ENCODE data around the gene SOD3. TPM values are rescaled to one million over a fixed set of nuclear protein-coding genes. Genes with fewer than 3 reads are reported as not detected.

The SOD3 gene, protein sequence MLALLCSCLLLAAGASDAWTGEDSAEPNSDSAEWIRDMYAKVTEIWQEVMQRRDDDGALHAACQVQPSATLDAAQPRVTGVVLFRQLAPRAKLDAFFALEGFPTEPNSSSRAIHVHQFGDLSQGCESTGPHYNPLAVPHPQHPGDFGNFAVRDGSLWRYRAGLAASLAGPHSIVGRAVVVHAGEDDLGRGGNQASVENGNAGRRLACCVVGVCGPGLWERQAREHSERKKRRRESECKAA
- 1.9 and 2.7 TPM in 2 replicates for total RNA-seq (2014; rRNA removed; shearing (Covaris generic))

DNA sequence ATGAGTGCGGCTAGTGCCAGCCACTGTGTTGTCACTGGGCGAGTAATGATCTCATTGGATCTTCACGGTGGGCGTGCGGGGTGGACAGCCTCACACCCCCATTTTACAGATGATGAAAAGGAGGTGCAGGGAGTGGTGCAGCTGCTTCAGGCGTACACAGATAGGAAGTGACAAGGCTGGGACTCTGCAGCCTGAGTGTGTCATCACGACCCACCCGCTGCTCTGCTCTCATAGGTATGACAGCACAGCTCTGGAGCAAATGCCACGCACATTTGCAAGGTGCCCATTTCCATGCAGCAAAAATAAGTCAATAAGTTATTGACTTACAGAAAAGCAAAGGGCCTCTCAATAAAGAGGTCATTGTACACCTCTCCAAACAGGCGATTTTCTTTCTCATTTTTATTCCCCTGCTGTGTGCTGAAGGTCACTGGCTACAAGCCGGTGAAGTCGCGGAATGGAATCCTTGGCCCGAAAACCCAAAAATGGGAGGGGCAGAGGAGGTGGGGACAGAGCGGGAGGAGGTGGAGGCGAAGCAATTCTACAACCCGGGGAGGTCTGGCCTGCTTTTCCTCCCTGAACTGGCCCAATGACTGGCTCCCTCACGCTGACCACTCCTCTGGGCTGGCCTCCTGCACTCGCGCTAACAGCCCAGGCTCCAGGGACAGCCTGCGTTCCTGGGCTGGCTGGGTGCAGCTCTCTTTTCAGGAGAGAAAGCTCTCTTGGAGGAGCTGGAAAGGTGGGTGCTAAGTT, at the start of gene SOD3:
Gene SOD3, plus strand, starts transcription at position 658 of the 750 bp plus-strand sequence. CDS start 3,949 bp downstream, outside the sequence.
- DNase-seq (ENCODE audit: low spot score): peak; percentile 84

DNA sequence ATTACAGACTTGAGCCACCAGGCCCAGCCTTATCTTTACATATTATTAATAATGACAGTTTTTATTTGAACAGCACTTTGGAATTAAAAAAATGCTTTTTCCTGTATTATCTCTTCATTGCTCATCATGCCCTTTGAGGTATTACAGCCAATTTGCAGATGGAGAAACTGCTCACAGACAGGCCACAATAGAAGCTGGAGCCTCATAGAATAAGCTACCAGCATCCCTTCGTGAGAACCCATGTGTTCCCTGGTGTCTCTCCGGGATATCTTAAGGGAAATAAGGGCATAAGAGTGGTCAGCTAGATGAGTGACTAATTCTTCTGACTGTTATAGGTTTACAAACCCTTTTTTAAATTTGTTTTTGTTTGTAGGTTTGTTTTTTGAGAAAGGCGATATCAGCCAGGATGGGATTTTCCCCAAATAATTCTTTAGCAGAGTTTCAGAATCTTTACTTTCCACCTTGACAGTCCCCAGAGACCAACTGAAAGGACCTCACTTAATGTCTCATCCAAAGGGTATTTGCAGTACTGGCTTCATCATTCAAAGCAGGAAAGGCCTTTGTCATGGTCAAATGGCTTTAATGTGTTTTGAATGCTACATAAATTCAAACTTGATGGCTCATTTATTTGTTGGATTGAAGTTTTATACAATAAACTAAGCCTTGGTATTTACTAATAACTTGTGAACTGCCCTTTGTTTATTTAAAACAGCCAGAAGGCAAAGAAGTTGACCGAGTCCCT, 48.0 kb upstream of the SOD3 start:
- DNase-seq (ENCODE audit: low spot score): no peak

DNA sequence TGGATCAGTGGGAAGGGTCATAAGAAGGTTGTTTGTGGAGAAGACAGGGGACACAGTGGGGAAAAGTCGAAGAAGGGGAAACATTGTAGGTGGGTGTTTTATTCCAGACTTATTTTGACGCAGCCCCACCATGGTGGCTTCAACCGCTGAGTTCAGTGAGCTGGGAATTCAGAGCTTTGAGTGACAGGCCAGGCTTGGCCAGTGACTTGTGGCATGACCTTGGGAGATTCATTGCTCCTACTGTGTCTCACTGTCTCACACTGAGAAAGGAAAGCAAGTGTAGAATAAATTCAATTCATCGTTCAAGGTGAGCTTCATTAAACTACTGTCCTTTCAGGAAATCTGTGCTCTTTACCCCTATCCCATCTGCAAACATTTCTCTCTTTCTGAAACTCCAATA, 47.4 kb upstream of the SOD3 start:
- no peak for DNase-seq (ENCODE audit: low spot score)

DNA sequence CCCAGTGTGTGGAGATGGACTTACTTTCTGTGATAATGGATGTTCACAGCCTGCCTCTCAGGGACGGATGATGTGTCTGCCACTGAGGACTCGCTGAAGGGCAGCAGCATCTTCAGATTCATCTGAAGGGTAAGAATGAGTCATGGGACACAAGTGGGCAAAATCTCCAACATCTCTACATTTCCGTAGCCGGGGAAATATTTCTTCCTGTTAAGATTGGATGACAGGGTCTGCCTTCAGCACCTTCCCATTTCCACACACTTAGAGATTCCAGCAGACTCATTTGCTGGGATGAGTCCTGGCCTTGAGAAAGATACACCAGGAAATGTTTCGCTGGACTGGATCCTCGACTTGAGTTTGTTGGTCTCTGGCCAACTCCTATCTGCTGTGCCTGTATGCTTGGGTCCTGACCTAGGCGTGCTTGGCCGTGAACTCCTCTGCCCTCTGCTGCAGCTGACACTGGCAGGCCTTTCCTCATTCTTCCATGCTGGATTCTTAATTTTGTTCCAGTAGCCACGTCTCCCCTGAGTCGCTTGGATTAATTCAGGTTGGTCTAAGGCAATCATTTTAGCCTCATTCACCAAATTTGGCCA, 46.5 kb upstream of the SOD3 start:
- no peak for DNase-seq (ENCODE audit: low spot score)

DNA sequence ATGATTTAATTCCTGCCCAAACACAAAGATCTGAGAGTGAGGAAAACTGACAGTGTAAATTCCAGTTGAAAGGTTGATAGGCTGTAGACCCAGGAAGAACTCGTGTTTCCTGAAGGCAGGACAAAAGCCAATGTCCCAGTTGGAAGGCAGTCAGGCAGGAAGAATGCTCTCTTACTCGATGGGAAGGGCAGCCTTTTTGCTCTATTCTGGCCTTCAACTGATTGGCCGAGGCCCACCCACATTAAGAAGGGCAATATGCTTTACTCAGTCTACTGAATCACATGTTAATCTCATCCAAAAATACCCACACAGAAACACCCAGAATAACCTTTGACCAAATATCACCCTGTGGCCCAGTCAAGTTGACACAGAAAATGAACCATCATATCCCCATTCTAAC, 45.3 kb upstream of the SOD3 start:
- DNase-seq (ENCODE audit: low spot score): no peak

DNA sequence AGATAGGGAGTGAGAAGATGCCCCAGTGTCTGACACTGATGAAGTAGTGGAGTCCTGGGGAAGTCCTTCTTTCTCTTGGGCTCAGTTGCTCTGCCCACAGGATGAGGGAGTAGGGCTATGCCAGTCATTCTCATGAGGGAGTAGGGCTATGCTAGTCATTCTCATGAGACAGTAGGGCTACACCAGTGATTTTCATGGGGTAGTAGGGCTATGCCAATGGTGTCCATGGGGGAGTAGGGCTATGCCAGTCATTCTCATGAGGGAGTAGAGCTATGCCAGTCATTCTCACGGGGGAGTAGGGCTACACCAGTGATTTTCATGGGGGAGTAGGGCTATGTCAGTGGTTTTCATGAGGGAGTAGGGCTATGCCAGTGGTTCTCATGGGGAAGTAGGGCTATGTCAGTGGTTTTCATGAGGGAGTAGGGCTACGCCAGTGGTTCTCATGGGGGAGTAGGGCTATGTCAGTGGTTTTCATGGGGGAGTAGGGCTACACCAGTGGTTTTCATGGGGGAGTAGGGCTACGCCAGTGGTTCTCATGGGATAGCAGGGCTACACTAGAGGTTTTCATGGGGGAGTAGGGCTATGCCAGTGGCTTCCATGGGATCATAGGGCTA, 43.3 kb upstream of the SOD3 start:
- no peak for DNase-seq (ENCODE audit: low spot score)

DNA sequence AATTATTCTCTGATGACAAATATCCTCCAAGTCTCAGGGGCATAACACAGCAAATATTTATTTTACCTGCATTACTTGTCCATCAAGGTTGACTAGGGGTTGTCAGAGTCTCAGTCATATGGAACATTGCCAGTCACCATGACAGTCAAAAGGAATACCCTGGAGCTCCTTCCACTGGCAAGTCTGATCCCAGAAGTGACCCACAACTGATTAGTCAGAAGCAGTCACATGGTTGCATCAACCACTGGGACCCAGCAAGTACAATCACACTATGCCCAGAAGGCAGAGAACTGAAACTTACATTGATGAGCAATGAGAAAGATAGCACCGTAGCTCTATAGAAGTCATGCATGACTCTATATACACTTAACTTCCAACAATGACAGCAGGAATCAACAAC, 41.9 kb upstream of the SOD3 start:
- DNase-seq (ENCODE audit: low spot score): peak; percentile 27

DNA sequence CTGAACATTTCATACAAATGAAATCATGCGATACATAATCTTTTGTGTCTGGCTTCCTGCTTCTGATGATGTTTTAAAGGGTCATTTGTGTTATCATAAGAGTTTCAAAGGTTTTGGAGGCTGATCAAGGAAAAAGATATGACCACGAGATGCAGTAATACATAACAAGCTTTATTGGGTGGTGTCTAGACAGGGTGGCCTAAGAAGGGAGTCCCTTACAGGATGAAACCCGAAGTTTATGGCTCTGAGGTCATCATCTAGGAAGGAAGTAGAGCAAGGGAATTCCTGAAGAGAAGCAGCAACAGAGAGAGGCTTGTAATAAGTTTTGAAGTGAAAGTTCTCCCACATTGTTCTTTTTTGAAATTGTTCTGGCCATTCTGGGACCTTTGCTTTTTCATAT, 40.8 kb upstream of the SOD3 start:
- DNase-seq (ENCODE audit: low spot score): no peak

DNA sequence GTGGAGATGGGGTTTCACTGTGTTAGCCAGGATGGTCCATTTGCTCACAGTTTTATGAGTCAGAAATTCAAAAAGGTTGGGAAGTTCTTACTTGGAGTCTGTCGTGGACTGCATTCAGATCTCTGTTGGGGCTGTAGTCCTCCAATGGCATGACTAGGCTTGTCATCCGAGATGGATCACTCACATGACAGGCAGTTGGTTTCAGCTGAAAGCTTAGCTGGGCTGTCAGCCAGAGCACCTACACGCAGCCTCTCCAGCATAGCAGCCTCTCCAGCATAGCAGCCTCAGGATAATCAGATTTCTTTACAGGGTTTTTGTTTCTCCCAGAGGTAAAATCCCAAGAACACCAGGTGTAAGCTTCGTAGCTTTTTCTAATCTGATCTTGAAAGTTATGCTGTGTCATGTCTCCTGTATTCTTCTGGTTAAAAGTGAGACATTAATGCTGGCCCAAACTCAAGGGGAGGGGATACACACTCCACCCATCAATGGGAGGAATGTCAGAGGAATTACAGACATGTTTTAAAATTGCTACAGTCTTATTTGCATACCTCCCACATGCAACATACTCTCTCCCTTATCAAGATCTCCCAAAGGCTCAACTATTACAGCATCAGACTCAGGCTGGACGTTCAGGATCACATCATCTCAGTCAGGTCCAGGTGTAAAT, 31.6 kb upstream of the SOD3 start:
- peak; percentile 27 for DNase-seq (ENCODE audit: low spot score)

DNA sequence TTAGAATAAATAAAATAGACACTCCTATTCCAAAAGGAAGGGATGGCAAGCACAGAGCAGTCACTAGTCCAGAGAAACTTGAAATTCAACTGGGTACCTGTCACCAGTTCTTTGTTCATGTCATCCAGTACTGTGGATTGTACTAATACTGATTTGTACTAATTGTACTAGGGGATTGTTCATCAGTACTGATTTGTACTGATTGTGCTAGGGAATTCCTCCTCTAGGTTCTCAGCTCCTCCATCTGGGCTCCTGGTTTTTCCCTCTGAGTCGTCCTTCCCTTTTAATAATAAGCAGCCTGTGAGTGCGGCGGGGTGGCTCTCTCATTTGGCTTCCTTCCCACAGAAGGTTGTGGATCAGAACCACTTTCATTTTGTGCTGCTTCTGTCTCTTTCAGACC, 31.0 kb upstream of the SOD3 start:
- no peak for DNase-seq (ENCODE audit: low spot score)

DNA sequence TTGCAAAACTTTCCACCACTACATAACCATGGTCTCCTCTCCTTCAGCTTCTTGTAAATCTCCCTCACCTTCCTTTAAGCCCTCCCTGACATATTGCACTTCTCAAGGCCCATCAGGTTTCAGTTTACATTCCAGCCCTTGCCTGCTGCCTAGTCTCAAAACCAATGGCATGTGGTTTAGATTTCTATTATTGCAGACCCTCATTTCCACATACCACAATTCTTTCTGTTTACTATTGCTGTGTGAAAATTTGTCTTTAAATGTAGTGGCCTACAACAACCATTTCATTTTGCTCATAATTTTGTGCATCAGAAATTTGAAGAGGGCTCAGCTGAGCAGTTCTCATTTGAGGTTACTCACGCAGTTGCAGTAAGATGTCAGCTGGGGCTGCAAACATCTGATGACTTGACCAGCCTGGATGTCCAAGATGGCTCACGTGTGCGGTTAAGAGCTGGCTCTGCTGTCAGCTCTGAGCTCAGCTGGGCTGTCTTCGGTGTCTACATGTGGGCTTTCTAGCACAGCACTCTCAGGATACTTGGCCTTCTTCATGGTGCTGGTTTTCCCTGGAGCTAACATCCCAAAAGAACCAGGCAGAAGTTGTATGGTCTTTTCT, 29.9 kb upstream of the SOD3 start:
- DNase-seq (ENCODE audit: low spot score): no peak

DNA sequence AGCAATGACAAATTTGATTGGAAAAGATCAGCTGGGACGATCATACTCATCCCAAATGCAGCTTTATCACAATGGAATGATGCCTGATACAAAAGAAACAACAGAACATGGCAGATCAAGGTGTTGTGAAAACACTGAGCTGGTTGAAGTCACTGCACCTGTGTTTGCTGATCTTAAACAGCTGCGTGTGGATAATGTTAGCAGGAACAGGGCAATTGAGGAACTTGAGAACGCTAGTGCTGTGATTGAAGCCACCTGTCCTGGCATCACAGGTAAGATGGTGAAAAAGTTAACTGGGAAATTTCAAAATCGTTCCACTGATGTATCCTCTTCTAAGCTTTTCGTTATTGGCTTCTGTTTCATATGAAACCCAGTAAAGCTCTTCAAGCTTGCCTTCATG, 27.4 kb upstream of the SOD3 start:
- DNase-seq (ENCODE audit: low spot score): no peak

DNA sequence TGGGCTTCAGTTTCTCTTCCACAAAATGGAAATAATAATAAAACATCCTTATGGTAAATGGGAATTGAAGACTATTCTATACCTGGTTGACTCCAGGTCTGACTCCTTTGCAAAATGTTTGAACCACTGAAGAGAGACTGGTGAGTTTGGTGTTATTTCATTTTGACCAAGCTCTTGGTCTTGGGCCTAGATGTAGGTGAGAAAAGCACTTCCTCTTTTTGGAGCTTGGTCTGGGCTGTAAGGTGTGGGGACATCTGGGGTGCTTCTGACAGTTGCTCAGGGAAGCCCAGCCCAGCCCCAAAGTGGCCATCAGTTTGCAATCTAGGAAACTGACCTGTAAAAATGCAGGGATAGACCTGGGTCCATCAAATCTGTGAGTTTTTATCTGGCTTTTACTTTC, 26.8 kb upstream of the SOD3 start:
- DNase-seq (ENCODE audit: low spot score): no peak

DNA sequence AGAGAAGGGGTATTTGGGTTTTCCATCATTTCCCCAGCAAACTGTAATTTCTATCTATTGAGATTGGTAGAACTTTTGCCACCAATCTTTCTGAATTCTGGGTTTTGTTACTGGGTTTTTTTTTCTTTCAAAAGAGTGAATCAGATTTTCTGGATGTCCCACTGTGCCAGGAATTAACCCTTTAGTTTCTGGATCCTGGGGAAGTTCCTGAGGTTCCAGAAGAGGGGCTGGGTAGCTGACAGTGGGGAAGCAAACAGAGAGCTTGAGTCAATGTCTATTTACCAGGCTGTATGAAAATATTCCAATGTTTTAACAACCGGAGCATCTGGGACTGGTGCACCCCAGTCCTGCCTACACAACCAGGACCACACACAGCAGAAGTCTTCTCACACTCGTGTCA, 25.8 kb upstream of the SOD3 start:
- DNase-seq (ENCODE audit: low spot score): no peak

DNA sequence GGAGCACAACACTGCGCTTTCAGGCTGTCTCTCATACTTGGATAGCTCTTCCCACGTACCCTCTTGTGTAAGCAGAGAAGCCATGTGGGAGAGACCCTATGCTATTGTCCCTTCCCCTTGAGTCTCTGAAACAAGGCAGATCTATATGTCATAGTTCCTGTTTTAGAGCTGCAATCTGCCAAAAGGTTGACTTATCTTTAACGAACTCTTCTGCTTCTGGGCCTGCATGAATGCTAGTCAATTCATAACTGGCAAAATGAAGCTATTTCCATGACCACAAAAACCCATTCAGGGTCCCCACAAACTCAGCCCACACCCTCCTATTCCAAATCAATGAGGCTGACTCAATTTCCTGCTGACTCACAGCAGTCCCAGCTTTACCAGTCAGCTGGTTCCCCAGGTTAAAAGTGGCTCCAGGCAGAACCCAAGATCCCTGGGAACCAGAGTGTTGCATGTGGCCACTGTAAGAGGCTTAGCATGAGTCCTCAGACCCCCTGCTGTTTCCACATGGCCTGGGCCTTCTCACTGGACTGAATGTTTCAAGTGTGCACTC, 25.3 kb upstream of the SOD3 start:
- DNase-seq (ENCODE audit: low spot score): peak; percentile 89

DNA sequence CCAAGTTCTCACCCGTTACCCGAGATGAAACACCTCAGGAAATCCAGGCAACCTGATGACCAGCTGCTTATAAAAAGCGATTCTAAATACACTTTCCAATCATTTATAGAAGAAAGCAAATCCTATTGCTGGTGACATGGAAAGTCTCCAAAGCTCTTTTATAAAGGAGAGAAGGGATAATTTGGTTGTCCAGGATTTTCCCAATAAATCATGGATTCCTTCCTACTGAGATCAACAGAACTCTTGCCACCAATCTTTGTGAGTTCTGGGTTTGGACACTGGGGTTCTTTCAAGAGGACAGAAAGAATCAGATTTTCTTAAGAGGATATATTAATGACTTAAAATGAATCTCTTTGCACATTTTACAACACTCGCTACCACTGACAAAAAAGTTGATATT, 24.7 kb upstream of the SOD3 start:
- DNase-seq (ENCODE audit: low spot score): no peak

DNA sequence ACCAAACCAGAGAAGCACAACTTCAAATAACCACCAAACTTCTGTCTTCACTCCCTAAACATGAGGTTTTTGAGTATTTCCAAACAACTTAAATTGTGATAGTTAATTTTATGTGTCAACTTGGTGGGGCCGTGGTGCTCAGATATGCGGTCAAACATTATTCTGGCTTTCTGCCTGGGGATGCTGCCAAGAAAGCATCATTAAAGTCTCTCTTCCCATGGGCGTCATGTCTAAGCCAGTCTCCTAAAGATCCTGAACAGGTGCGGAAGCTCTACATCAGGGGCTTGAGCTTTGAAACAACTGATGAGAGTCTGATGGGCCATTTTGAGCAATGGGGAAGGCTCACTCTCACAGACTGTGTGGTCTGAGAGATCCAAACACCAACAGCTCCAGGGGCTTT, 24.1 kb upstream of the SOD3 start:
- DNase-seq (ENCODE audit: low spot score): peak; percentile 54

DNA sequence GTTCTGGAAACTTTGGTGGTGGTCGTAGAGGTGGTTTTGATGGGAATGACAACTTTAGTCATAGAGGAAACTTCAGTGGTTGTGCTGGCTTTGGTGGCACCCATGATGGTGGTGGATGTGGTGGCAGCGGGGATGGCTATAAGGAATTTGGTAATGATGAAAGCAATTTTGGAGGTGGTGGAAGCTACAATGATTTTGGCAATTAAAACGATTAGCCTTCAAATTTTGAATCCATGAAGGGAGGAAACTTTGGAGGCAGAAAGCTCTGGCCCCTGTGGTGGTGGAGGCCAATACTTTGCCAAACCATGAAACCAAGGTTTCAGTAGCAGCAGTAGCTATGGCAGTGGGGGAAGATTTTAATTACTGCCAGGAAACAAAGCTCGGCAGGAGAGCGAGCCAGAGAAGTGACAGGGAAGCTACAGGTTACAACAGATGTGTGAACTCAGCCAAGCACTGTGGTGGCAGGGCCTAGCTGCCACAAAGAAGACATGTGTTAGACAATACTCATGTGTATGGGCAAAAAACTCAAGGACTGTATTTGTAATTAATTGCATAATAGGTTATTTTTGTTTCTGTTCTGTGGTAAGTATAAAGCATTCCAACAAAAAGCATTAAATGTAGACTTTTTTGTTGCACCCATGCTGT, 23.2 kb upstream of the SOD3 start:
- DNase-seq (ENCODE audit: low spot score): no peak

DNA sequence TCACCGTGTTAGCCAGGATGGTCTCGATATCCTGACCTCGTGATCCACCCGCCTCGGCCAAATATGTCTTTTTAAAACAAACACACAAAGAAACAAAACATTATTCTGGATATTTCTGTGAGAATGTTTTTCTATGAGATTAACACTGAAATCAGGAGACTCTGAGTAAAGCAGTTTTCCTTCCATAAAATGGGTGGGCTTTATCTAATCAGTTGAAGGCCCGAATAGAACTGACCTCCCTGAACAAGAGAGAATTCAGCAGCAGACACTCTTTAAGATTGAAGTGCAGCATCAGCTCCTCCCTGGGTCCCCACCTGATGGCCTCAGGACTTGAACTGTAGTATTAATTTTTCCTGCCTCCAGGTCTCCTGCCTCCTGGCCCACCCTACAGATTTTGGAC, 22.4 kb upstream of the SOD3 start:
- no peak for DNase-seq (ENCODE audit: low spot score)

DNA sequence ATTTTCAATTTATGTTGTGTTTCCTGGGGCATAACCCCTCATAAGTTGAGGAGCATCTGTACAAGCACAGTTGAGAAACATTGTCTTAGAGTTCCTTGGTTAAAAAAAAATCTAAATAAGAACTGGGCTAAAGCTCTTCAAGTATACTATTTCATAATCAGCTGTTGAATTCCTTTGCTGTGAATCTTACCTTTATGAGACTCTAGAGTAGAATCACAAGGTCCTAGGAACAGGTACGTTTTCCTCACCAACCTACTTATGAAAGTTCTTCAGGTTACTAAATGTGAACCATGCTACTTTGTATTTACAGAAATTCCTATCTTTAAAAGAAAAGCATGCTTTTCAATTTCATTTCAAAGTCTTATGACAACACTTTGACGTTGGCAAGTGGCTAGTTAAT, 20.9 kb upstream of the SOD3 start:
- DNase-seq (ENCODE audit: low spot score): no peak
